Measurements from ENCODE around the gene DNASE1L3. TPM values are rescaled to one million over a fixed set of nuclear protein-coding genes. Genes with fewer than 3 reads are reported as not detected.

DNASE1L3 gene
- total RNA-seq, 2 donors from 2014 or later, result not detected

Other genes starting within 250 kb of the DNASE1L3 start
- gene FLNB, start 202.6 kb downstream of the DNASE1L3 start, total RNA-seq, result 10 to 100 TPM; 22.5 to 23.6 TPM
- 1 to 10 TPM; 1.8 to 4.9 TPM for gene ABHD6, start 26.8 kb upstream of the DNASE1L3 start, total RNA-seq
- 10 to 100 TPM; 16.1 to 19.1 TPM for gene RPP14, start 95.3 kb upstream of the DNASE1L3 start, total RNA-seq
- 10 to 100 TPM; 10.0 to 15.1 TPM for gene HTD2, start 95.5 kb upstream of the DNASE1L3 start, total RNA-seq
- 10 to 100 TPM; 17.8 to 27.1 TPM for gene PXK, start 121.9 kb upstream of the DNASE1L3 start, total RNA-seq
- gene PDHB, start 222.9 kb upstream of the DNASE1L3 start, total RNA-seq, result 10 to 100 TPM; 37.1 to 66.6 TPM

All from activated T-helper 17 cell treated with anti-CD3 and anti-CD28 coated beads, Interleukin-2, amount 50 U/mL, for 72 hours (primary cell).